PFSK-1 (cell line): Measurements from ENCODE around the gene TAOK3.

Experiments used
- FOXP2 ChIP-seq: optimal IDR thresholded peaks from 2 replicates; pipeline ENCODE3; 2011; ENCODE audit warnings: borderline replicate concordance, control low read depth, inconsistent platforms; ENCODE audit not compliant: insufficient read depth; ENCODE audit errors: extremely low read length, extremely low read depth
- POLR2AphosphoS5 ChIP-seq: IDR thresholded peaks from 2 replicates; pipeline ENCODE4 v1.6.1; 2012; ENCODE audit warnings: low read depth, mild to moderate bottlenecking, control low read depth, low read length, moderate library complexity
- SIN3A ChIP-seq: IDR thresholded peaks from 2 replicates; pipeline ENCODE4 v1.6.1; 2012; ENCODE audit warnings: mild to moderate bottlenecking, low read length, moderate library complexity, borderline replicate concordance; ENCODE audit not compliant: insufficient read depth
- TAF1 ChIP-seq: IDR thresholded peaks from 2 replicates; pipeline ENCODE4 v1.6.1; 2012; ENCODE audit warnings: low read length, control low read depth, borderline replicate concordance; ENCODE audit not compliant: insufficient read depth
- TF ChIP-seq, protein P1 (sequence below), 2 experiments: IDR thresholded peaks; 2 replicates each; pipeline versions ENCODE4 v1.6.1 to v1.8.0; 2011 to 2012; ENCODE audit warnings: low read depth in 2 of 2, low read length in 2 of 2, control low read depth in 1 of 2, inconsistent platforms in 1 of 2, mild to moderate bottlenecking in 1 of 2, moderate library complexity in 1 of 2; ENCODE audit not compliant: insufficient read depth in 1 of 2

TAOK3 gene

DNA sequence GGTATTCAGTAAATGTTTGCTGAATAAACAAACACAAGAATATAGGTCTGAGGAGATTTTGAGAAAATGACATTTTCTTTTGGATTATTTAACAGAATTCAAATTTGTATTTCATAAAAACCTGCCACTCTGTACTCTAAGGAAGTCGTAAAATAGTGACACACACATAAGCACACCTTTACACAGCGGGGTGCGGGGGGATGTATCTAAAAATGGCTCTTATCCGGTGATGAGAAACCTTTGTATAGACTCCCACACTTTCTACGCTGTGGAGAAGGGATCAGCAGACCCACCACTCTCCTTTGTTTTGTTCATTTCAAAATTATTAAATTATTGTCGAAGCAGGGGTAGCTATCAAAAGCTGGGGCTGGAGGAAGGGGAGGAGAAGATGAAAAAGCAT lies 178.7 kb downstream of the TAOK3 start:
- TF ChIP-seq, protein P1, sequence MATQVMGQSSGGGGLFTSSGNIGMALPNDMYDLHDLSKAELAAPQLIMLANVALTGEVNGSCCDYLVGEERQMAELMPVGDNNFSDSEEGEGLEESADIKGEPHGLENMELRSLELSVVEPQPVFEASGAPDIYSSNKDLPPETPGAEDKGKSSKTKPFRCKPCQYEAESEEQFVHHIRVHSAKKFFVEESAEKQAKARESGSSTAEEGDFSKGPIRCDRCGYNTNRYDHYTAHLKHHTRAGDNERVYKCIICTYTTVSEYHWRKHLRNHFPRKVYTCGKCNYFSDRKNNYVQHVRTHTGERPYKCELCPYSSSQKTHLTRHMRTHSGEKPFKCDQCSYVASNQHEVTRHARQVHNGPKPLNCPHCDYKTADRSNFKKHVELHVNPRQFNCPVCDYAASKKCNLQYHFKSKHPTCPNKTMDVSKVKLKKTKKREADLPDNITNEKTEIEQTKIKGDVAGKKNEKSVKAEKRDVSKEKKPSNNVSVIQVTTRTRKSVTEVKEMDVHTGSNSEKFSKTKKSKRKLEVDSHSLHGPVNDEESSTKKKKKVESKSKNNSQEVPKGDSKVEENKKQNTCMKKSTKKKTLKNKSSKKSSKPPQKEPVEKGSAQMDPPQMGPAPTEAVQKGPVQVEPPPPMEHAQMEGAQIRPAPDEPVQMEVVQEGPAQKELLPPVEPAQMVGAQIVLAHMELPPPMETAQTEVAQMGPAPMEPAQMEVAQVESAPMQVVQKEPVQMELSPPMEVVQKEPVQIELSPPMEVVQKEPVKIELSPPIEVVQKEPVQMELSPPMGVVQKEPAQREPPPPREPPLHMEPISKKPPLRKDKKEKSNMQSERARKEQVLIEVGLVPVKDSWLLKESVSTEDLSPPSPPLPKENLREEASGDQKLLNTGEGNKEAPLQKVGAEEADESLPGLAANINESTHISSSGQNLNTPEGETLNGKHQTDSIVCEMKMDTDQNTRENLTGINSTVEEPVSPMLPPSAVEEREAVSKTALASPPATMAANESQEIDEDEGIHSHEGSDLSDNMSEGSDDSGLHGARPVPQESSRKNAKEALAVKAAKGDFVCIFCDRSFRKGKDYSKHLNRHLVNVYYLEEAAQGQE (IDR thresholded peaks at IDR 0.05; ENCODE audit: insufficient read depth in 1 of 2, low read depth in 2 of 2, low read length in 2 of 2): no peak
- TF ChIP-seq POLR2AphosphoS5 (no peak), TAF1 (no peak), SIN3A (no peak), FOXP2 (no peak)

DNA sequence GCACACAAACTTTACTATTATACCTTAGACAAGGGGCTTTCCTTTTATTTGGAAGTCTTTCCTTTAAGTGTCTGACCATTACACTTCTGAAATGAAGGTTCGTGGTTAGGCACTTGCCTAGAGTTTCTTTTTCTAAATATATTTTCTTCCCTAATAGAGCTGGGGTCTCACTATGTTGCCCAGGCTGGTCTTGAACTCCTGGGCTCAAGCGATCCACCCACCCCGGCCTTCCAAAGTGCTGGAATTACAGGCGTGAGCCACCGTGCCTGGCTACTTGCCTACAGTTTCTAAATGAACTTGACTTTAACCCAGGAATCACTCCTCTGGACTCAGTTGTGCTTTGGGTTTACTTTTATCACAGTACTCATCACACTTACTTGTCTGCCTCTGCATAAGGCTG lies 179.2 kb downstream of the TAOK3 start:
- no peak for TF ChIP-seq FOXP2
- no peak for TF ChIP-seq SIN3A
- no peak for TF ChIP-seq POLR2AphosphoS5
- no peak for TF ChIP-seq TAF1
- TF ChIP-seq, protein P1 (IDR thresholded peaks at IDR 0.05; ENCODE audit: insufficient read depth in 1 of 2, low read depth in 2 of 2, low read length in 2 of 2): no peak

DNA sequence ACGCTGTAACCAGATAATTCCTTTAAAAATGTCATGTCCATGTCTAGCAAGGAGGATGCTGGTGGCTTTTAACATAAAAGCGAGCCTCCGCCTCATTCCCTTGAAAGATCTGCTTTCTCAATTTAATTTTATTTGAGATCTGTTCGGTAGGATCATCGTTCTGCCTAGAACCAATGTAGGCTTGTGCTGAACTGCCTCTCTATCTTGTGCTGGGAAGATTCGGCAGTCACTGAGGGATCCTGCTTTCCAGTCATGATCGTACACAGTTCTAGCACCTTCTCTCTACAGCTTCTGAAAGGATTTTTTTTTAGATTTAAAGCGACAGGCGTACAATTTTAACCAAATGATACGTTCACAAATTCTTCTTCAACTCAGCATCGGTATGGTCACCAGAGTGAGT lies 182.4 kb downstream of the TAOK3 start:
- TF ChIP-seq POLR2AphosphoS5 (peak; percentile 32; the same call in 1 of the 2 replicates), TAF1 (0 out of 2 replicates have a peak, but pooled peaks have one; percentile 31), SIN3A (no peak), FOXP2 (no peak)
- TF ChIP-seq, protein P1 (IDR thresholded peaks at IDR 0.05; ENCODE audit: insufficient read depth in 1 of 2, low read depth in 2 of 2, low read length in 2 of 2): no peak

DNA sequence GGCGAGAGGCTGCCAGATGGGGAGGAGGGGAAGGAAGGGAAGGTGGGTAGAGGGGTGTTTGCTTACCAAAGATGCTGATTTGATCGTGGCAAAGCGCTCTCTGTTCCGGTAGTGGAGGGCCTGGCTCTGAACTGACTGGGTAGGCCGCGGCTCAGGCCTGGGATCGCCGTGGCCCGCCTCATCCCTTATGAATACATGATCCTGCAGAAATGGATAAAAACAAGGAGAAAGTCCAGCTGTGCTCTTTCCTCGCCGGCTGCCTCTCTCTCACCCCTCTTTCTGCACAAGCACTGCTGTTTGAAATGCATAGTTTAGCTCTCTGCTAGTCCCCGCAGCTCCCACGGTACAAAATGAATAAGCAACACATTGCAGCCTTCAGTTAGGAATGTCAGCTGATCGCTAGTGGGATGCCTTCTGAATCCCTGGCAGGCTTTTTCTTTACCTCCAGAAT lies 182.9 kb downstream of the TAOK3 start:
- TF ChIP-seq FOXP2: no peak
- TF ChIP-seq, protein P1 (IDR thresholded peaks at IDR 0.05; ENCODE audit: insufficient read depth in 1 of 2, low read depth in 2 of 2, low read length in 2 of 2): no peak
- TF ChIP-seq SIN3A: no peak
- no peak for TF ChIP-seq POLR2AphosphoS5
- TF ChIP-seq TAF1: no peak

DNA sequence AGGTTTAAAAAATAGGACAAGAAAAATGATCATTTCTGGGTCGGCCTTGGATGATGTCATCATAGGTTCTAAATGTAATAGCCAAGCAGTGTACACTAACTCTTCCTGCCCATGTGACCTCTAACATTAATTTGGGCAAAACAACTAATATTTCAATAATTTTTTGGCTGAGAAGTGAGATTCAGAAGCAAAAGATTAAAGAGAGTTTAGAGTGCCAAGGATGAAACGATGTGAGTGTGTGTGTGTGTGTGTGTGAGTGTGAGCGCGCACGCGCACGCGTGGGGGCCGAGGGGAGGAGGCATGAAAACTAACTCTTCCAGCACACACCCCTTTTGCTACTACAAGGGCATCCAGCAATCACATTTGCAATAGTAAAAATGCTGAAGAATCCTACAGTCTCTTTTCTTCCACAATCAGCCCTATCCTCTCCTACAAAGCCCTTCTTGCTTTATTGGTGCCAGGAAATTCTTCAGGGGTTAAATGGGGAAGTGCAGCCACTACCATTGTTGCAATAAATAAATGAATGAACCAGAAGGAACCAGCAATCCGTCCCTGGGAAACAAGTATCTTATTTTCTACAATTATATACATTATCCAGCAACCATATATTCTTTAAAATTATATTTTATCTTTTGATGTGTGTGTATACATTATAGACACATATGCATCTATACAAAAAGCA lies 183.9 kb downstream of the TAOK3 start:
- TF ChIP-seq SIN3A (no peak), POLR2AphosphoS5 (no peak), FOXP2 (no peak), TAF1 (no peak)
- TF ChIP-seq, protein P1 (IDR thresholded peaks at IDR 0.05; ENCODE audit: insufficient read depth in 1 of 2, low read depth in 2 of 2, low read length in 2 of 2): no peak
